ENCODE data around the gene SLC25A4. TPM values are rescaled to one million over a fixed set of nuclear protein-coding genes. Genes with fewer than 3 reads are reported as not detected.
"Not testable (repeated sequence)": the region's sequence is repeated elsewhere in the genome, so short reads cannot be mapped to it uniquely, and the experiment has no call there.

Gene SLC25A4
- polyA plus RNA-seq, 3 donors = 16.8 to 33.1 (median 18.4) TPM

DNA sequence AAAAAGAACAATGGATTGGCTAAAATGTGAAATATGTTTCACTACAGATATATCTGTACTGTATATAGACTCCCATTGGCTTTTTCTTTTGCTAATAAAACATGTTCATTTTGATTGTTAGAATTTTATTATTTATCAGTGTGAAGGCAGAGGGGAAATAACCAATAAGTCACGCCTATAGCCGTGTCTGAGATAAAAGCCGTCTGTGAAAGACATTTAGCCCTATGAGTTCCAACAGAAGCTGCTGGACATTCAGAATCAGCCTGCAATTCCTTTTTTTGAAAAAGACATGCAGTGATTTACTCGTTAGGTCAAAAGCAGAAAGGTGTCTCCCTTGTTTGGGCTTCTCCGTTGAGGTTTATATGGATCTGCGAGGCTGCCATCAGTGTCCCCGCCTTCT lies 24.2 kb upstream of the SLC25A4 start:
- 93 to 95% (median 93%) methylated on average over 7 of the region's 7 CpGs for WGBS, 3 donors
- H3K27ac ChIP-seq (ENCODE audit: low read depth, low read length) = no peak overlapping the region

GRCh38 chr4:185119467-185119866 lies 23.6 kb upstream of the SLC25A4 start:
- H3K27ac ChIP-seq (ENCODE audit: low read depth, low read length) = not testable (repeated sequence)
- WGBS, 3 donors = 84 to 89% (median 87%) methylated on average over 5 of the region's 5 CpGs

GRCh38 chr4:185119927-185120630 lies 23.0 kb upstream of the SLC25A4 start:
- no peak overlapping the region for H3K27ac ChIP-seq (ENCODE audit: low read depth, low read length)
- 79 to 89% (median 81%) methylated on average over 3 of the region's 3 CpGs for WGBS, 3 donors

- no peak overlapping the region for H3K27ac ChIP-seq (ENCODE audit: low read depth, low read length)
- 84 to 88% (median 85%) methylated on average over 6 of the region's 6 CpGs for WGBS, 3 donors
Observed at GRCh38 chr4:185120631-185120946, 22.5 kb upstream of the SLC25A4 start.

GRCh38 chr4:185122681-185123345 lies 20.3 kb upstream of the SLC25A4 start:
- WGBS, 3 donors = 80 to 86% (median 81%) methylated on average over 6 of the region's 6 CpGs
- H3K27ac ChIP-seq (ENCODE audit: low read depth, low read length) = no peak overlapping the region

DNA sequence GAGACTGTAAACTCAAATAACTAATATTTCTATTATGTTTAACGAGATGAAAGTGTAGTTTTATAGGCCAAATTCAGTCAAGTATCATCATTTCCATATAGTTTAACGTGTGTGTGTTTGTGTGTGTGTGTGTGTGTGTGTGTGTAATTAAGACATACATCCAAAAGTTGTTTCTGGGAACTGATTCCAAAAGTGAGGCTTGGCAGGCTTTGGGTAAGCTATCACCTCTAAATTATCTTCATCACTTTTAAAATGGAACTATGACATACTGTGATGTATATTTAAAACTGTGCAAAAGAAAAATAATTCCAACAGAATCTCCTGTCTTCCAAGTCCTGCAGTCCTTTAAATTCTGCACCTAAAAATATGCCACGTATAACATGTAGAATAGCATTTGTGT lies 19.1 kb upstream of the SLC25A4 start:
- 53 to 65% (median 64%) methylated on average over 3 of the region's 3 CpGs for WGBS, 3 donors
- H3K27ac ChIP-seq (ENCODE audit: low read depth, low read length) = no peak overlapping the region

DNA sequence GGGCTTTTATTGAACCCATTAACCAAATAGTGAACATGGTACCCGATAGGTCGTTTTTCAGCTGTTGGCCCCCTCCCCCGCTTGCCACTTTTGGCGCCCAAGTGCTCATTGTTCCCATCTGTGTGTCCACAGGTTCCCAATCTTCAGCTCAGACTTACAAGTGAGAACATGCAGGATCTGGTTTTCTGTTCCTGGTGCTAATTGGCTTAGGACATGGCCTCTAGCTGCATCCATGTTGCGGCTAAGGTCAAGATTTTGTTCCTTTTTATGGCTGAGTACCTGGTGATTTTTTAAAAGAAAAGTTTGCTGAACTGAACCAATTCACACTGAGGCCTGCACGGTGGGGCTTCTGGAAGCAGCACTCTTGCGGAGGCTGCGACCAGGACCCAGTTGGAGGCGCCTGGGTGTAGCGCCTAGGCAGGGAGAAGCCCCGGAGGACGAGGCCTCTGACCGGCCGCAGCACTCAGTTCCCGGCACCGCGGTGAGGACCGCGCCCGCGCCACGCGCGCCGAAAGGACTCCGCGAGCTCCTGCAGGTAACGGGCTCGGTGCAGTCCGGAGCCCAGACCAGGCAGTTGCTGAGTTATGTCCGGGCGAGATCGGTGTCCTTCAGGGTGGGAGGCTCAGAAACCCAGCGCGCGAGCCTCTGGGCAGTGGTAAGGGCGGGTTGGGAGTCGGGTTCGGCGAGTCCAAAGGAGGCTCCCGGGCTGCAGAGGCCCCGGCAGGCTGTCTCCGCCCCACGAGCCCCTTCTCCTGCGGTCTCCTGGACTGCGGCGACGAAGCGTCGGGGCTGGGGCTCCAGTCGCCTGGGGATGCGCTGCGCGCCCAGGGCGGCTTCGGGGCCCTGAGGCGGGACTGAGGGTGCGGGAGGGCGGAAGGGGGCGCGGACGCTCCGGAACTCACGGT lies 15.8 kb upstream of the SLC25A4 start:
- H3K27ac ChIP-seq (ENCODE audit: low read depth, low read length) = no peak overlapping the region
- 10 to 11% (median 11%) methylated on average over 63 to 64 of the region's 64 CpGs for WGBS, 3 donors

GRCh38 chr4:185128272-185129119 lies 14.6 kb upstream of the SLC25A4 start:
- 2 to 4% (median 2%) methylated on average over 73 to 74 of the region's 74 CpGs for WGBS, 3 donors
- no peak overlapping the region for H3K27ac ChIP-seq (ENCODE audit: low read depth, low read length)

- 34 to 39% (median 39%) methylated on average over 3 of the region's 3 CpGs for WGBS, 3 donors
- no peak overlapping the region for H3K27ac ChIP-seq (ENCODE audit: low read depth, low read length)
Observed at GRCh38 chr4:185134307-185134869, 8.7 kb upstream of the SLC25A4 start.

DNA sequence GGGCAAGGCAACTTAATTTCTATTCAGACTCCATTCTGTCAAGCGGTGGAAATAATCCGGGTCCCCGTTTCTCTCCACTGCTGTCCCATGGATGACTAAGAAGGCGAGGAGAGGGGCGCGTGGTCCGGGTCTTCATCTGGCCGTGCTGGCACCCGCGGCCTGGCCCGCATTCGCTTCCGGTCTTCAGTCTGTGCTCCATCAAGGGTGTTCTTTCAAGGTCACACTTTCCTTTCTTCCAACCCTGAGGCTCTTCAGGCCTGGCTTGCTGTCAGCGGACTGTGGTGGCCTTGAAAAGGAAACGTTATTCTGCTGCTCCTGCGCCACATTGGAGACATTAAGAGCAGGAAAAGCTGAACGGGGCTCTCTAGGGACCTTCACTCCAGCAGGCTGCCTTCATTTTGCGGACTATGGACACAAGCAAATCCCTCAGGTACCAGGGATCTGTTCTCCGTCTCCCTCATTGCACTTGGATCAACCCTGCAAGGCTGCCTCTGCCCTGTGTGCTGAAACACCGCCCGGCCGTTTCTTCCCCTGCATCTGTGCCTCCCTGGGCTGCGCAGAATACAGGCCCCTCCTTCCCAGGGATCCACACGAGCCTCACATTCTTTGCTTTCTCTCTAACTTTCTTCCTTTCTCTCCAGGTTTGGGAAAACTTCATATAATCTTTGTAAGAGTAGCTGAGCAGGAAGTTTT lies 5.7 kb upstream of the SLC25A4 start:
- H3K27ac ChIP-seq (ENCODE audit: low read depth, low read length) = no peak overlapping the region
- 69 to 75% (median 70%) methylated on average over 24 of the region's 24 CpGs for WGBS, 3 donors

GRCh38 chr4:185138161-185138560 lies 4.9 kb upstream of the SLC25A4 start:
- 43 to 75% (median 58%) methylated on average over 10 of the region's 10 CpGs for WGBS, 3 donors
- no peak overlapping the region for H3K27ac ChIP-seq (ENCODE audit: low read depth, low read length)

GRCh38 chr4:185139736-185140135 lies 3.3 kb upstream of the SLC25A4 start:
- 70 to 77% (median 76%) methylated on average over 6 of the region's 6 CpGs for WGBS, 3 donors

GRCh38 chr4:185141777-185142176 lies 1.3 kb upstream of the SLC25A4 start:
- WGBS, 3 donors = 85 to 93% (median 92%) methylated on average over 6 of the region's 6 CpGs
- no peak overlapping the region for H3K27ac ChIP-seq (ENCODE audit: low read depth, low read length)

More at GRCh38 chr4:185139736-185140135, 3.3 kb upstream of the SLC25A4 start:
- H3K27ac ChIP-seq (ENCODE audit: low read depth, low read length) = no peak overlapping the region

DNA sequence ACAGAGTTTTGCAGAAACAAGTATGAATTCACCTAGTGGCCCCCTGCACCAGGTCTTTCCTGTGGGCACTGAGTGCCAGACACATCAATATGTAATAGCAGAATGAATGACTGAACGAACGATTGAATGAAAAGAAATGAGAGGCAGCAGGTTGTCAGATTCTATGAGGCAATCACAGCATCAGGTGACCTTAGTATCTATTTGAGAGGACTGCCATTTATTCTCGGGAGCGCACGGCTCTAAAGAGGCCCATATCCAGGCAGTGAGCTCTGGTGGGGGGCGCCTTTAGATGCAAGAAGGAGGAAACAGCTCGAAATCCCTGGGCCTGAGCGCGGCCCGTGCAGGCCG lies 528 bp upstream of the SLC25A4 start:
- 8 to 12% (median 9%) methylated on average over 11 of the region's 11 CpGs for WGBS, 3 donors

DNA sequence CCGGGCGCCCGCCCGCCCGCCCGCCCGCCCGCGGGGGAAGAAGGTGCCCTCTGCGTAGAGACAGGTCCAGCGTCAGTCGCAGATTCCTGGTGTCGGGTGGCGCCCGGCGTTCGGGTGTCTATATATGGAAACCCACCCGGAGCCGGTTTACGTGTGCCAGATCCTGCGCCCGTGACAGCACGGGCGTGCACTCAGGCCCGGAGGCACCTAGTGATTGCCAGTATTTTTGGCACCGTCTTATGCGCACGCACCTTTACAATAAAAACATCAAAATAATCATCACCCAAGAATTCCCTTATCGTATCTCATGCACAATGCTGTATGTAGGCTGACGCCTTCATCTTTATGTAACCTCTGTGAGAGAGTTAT lies 519 bp downstream of the SLC25A4 start:
- 1 to 2% (median 1%) methylated on average over 22 to 30 of the region's 30 CpGs for WGBS, 3 donors
- no peak overlapping the region for H3K27ac ChIP-seq (ENCODE audit: low read depth, low read length)

More for the DNA sequence above, 528 bp upstream of the SLC25A4 start:
- H3K27ac ChIP-seq (ENCODE audit: low read depth, low read length) = no peak overlapping the region

GRCh38 chr4:185144601-185145240 lies 1.7 kb downstream of the SLC25A4 start:
- WGBS, 3 donors = 82 to 93% (median 91%) methylated on average over 16 of the region's 16 CpGs

GRCh38 chr4:185145572-185145971 lies 2.5 kb downstream of the SLC25A4 start:
- H3K27ac ChIP-seq (ENCODE audit: low read depth, low read length) = no peak overlapping the region
- 77 to 85% (median 79%) methylated on average over 13 of the region's 13 CpGs for WGBS, 3 donors

More at GRCh38 chr4:185144601-185145240, 1.7 kb downstream of the SLC25A4 start:
- H3K27ac ChIP-seq (ENCODE audit: low read depth, low read length) = no peak overlapping the region
